ENCODE measurements around the gene FOXA3.
A peak's percentile ranks its signal among the peaks of the same experiment; 100 is the strongest.

The FOXA3 gene

GRCh38 chr19:45863840-45864628, at the start of gene FOXA3:
FOXA3 (plus strand) TSS chr19:45864326; CDS start chr19:45864457, 131 bp downstream.
- DNase-seq = peak; percentile 66

GRCh38 chr19:45814851-45815480, 49.2 kb upstream of the FOXA3 start, which contains the start of gene RSPH6A:
RSPH6A (minus strand) TSS chr19:45815308; CDS start chr19:45815176, 132 bp downstream.
- no peak for DNase-seq

- no peak for DNase-seq
Measured at GRCh38 chr19:45815481-45816216, 48.5 kb upstream of the FOXA3 start.

GRCh38 chr19:45816236-45817009, 47.7 kb upstream of the FOXA3 start:
- DNase-seq = no peak

- DNase-seq = peak; percentile 96
Measured at GRCh38 chr19:45817010-45817724, 47.0 kb upstream of the FOXA3 start.

GRCh38 chr19:45817725-45818301, 46.3 kb upstream of the FOXA3 start:
- DNase-seq = no peak

GRCh38 chr19:45819769-45820168, 44.4 kb upstream of the FOXA3 start:
- no peak for DNase-seq

- no peak for DNase-seq
Measured at GRCh38 chr19:45820413-45821102, 43.6 kb upstream of the FOXA3 start.

GRCh38 chr19:45821103-45821521, 43.0 kb upstream of the FOXA3 start:
- DNase-seq = no peak

- no peak for DNase-seq
Measured at GRCh38 chr19:45821570-45821969, 42.6 kb upstream of the FOXA3 start.

- no peak for DNase-seq
Measured at GRCh38 chr19:45822716-45823115, 41.4 kb upstream of the FOXA3 start.

GRCh38 chr19:45823182-45823581, 40.9 kb upstream of the FOXA3 start:
- DNase-seq = no peak

- no peak for DNase-seq
Measured at GRCh38 chr19:45824041-45824471, 40.1 kb upstream of the FOXA3 start.

- no peak for DNase-seq
Measured at GRCh38 chr19:45824531-45825262, 39.4 kb upstream of the FOXA3 start.

GRCh38 chr19:45825263-45825605, 38.9 kb upstream of the FOXA3 start:
- no peak for DNase-seq

- no peak for DNase-seq
Measured at GRCh38 chr19:45825917-45826893, 37.9 kb upstream of the FOXA3 start.

- DNase-seq = no peak
Measured at GRCh38 chr19:45826934-45827333, 37.2 kb upstream of the FOXA3 start.

GRCh38 chr19:45827459-45828093, 36.5 kb upstream of the FOXA3 start:
- DNase-seq = no peak

GRCh38 chr19:45828523-45828922, 35.6 kb upstream of the FOXA3 start:
- DNase-seq = no peak
